ENCODE results near the gene CIART. TPM values are rescaled to one million over a fixed set of nuclear protein-coding genes. Genes with fewer than 3 reads are reported as not detected.

CIART gene
- total RNA-seq, 2 experiments from 2014 or later = 3.6 to 5.1 TPM

- Mint-ChIP-seq H3K27me3 (peaks cover 9% of the 10 kb centered on the region), H3K9me3 (no peaks in the 10 kb centered on the region), H3K4me3 (no peak overlapping the region), H3K27ac (peak overlapping the region; percentile 25), H3K36me3 (ENCODE audit: low read depth) (peaks cover 17% of the 10 kb centered on the region), H3K4me1 (ENCODE audit: low read depth) (peaks cover 11% of the 10 kb centered on the region)
- no peak for ATAC-seq
- no peak for DNase-seq
- ChIA-PET POLR2A (interaction anchor here (0.8 to 1.3 kb wide), 2 partner anchors 27 to 32 kb away, joined by 3 to 4 read pairs; partner anchors contain the start of gene ANP32E), CTCF (interaction anchor here (0.9 to 1.4 kb wide), 6 partner anchors 11 to 75 kb away, joined by 3 to 4 read pairs (median 3); partner anchors contain the start of gene ANP32E)
- no peak for TF ChIP-seq CTCF (IDR thresholded peaks at IDR 0.05)
- intact Hi-C loops (cut with micrococcal nuclease) = no loop called here
Measured at GRCh38 chr1:150262388-150263320, 19.7 kb upstream of the CIART start.

GRCh38 chr1:150263549-150263948 lies 18.8 kb upstream of the CIART start:
- intact Hi-C loops (cut with micrococcal nuclease) = no loop called here
- ATAC-seq (no peak), DNase-seq (no peak)
- no peak overlapping the region for H3K27ac Mint-ChIP-seq
- CTCF ChIA-PET = interaction anchor here (0.9 kb wide), 1 partner anchor 8 kb away, joined by 4 read pairs; no protein-coding TSS in a partner anchor
- H3K4me1 Mint-ChIP-seq (ENCODE audit: low read depth) = peaks cover 13% of the 10 kb centered on the region
- H3K9me3 Mint-ChIP-seq = no peaks in the 10 kb centered on the region
- TF ChIP-seq CTCF (IDR thresholded peaks at IDR 0.05) = no peak
- H3K36me3 Mint-ChIP-seq (ENCODE audit: low read depth) = peaks cover 23% of the 10 kb centered on the region
- H3K27me3 Mint-ChIP-seq = peaks cover 5% of the 10 kb centered on the region
- POLR2A ChIA-PET = no interaction called here
- H3K4me3 Mint-ChIP-seq = no peak overlapping the region

GRCh38 chr1:150267896-150268295 lies 14.5 kb upstream of the CIART start:
- peak overlapping the region; percentile 96 for H3K27ac Mint-ChIP-seq
- H3K4me3 Mint-ChIP-seq = peak overlapping the region; percentile 96
- ATAC-seq (no peak), DNase-seq (no peak)
- intact Hi-C loops (cut with micrococcal nuclease) = no loop called here
- no peaks in the 10 kb centered on the region for H3K9me3 Mint-ChIP-seq
- H3K4me1 Mint-ChIP-seq (ENCODE audit: low read depth) = peaks cover 18% of the 10 kb centered on the region
- ChIA-PET POLR2A (interaction anchor here (0.6 to 2.2 kb wide), 2 partner anchors 19 to 834 kb away, joined by 3 to 7 read pairs; no protein-coding TSS in a partner anchor), CTCF (interaction anchor here (3.0 kb wide), 1 partner anchor 12 kb away, joined by 15 read pairs; no protein-coding TSS in a partner anchor)
- H3K27me3 Mint-ChIP-seq = no peaks in the 10 kb centered on the region
- no peak for TF ChIP-seq CTCF (IDR thresholded peaks at IDR 0.05)
- peaks cover 23% of the 10 kb centered on the region for H3K36me3 Mint-ChIP-seq (ENCODE audit: low read depth)

GRCh38 chr1:150268340-150268704 lies 14.0 kb upstream of the CIART start:
- POLR2A ChIA-PET = interaction anchor here (0.8 to 2.2 kb wide), 3 partner anchors 10 to 29 kb away, joined by 4 to 7 read pairs (median 5); no protein-coding TSS in a partner anchor
- intact Hi-C loops (cut with micrococcal nuclease) = no loop called here

More at GRCh38 chr1:150268340-150268704, 14.0 kb upstream of the CIART start:
- Mint-ChIP-seq H3K36me3 (ENCODE audit: low read depth) (peaks cover 23% of the 10 kb centered on the region), H3K9me3 (no peaks in the 10 kb centered on the region), H3K27ac (peak overlapping the region; percentile 96), H3K4me1 (ENCODE audit: low read depth) (peaks cover 18% of the 10 kb centered on the region), H3K27me3 (no peaks in the 10 kb centered on the region), H3K4me3 (peak overlapping the region; percentile 96)
- DNase-seq = peak; percentile 48
- ATAC-seq = peak; percentile 45
- no peak for TF ChIP-seq CTCF (IDR thresholded peaks at IDR 0.05)
- CTCF ChIA-PET = interaction anchor here (3.0 kb wide), 1 partner anchor 12 kb away, joined by 15 read pairs; no protein-coding TSS in a partner anchor

All from activated CD8-positive, alpha-beta T cell treated with anti-CD3 and anti-CD28 coated beads for 36 hours (primary cell).